NCI-H345 treated with DMSO at 0.1 percent for 48 hours (cell line): Measurements from ENCODE around the gene IL18.
A peak's percentile ranks its signal among the peaks of the same experiment; 100 is the strongest.
"Not testable (repeated sequence)": the region's sequence is repeated elsewhere in the genome, so short reads cannot be mapped to it uniquely, and the experiment has no call there.

Experiments
- DNase-seq: peaks from one replicate; lab custom pipeline; 2025; ENCODE audit not compliant: unreplicated experiment; lab: John Stamatoyannopoulos, UW

Gene IL18

DNA sequence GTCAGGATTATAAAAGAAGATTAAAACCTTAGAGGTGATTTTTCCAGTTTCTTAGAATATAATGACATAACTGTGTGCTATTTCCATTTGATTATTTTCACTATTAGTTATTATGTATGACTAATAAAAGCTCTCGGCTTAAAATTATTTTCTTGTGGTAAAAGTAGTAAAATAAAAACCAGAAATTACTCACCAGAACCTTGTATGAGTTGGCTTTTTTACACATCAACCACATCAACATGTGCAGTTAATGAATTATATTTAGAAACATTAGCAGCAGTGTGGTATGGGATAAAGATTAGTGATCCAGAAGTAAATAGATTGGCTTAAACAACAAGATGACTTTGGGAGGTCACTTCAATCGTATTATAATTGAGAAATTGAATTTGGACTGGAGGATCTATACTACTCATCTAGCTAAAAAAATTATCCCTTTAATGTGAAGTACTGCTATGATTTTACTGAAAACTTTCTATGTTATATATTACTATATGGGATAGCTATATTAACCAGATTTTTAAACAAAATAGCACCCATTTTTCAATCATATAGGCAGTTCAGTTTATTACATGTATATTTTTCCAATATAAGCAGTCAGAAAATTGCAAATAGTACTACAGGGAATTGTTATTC is 8.6 kb upstream of the IL18 start:
- DNase-seq: no peak

DNA sequence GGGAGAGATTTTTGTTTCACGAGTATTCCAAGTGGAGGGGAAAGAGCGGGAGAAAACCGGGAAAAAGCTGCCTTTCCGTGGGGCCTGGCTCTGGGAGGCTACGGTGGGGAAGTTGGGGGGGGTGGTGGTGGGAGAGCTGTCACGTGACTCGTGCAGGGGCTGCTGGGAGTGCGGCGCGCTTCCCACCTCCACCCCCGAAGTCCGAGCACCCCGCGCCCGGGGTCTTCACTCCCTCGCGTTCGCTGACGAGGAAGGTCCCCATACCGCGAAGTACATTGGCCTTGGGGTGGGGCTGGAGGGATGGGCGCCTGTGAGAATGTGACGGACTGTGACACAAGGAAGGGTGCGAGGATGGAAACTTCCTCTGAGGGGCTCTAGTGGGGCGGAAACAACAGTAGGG is 3.3 kb upstream of the IL18 start, which contains the start of gene TEX12:
TSS of gene TEX12 (plus strand) at position 228 of the 400 bp plus-strand sequence. CDS start 1,897 bp downstream, outside the sequence.
- DNase-seq: no peak

DNA sequence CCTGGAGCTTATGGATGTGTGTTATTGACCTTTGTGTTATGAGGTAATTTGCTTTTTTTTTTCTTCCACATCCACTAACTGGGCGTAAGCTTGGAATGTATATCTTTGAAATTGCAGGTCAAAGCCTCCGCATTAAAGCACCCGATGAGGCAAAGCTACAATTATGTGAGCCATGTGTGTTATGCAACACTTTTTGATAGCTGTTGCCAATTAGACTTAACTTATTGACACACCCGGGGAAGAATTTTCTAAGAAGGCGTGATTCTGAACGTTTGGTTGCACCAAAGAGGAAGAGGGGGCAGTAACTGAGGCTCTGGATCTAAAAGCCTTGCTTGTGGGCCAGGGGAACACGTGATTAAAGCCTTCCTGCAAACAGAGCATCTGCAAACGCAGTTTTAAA is 2.7 kb upstream of the IL18 start:
- DNase-seq: no peak

DNA sequence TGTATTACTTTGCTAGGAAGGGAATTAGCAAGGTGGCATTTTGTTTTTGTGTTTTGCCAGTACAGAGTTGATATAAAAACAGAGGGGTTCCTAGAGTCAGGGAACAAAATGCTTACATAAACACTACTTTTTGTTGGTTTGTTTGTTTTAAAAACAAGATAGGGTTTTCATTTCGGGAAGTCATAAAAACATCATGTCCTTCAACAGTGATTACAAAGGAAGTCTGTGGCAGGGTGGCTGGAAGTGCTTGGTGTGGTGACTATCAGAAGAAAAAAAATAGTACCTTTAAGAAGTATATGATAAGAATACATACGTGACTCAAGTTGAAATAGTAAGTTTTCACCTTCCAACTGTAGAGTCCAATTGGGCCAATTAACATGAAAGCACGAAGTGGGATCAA is 1.2 kb upstream of the IL18 start:
- no peak for DNase-seq

DNA sequence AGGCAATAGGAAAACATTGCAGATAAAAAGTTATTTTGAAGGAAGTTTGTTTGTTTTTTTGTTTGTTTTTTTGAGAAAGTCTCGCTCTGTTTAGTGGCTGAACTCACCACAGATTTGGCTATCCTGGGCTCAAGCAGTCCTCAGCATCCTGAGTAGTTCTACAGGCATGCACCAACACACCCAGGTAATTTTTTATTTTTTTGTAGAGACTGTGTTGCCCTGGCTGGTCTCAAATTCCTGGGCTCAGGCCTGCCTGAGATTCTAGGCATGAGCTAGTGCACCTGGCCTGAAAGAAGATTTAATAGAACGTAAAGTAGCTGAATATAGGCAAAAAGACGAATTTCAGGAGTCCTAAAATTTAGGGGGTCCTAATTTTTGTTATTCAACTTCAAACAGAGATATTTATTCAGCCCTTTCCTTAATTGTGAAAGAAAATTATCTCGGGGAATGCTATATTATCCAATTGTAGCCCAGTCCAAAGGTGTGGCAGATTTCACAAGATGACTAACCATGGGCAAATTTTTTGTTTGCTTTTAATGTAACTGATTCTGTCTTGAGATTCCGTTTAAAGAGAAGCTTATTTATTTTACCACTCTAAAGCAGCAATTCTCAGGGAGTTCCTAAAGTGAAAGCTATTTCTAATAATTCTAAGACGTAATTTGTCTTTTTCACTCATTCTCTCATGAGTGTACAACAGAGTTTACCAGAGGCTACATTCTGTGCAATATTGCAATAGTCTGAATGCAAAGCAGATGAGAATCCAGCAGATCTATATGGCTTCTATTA is 940 bp downstream of the IL18 start:
- no peak for DNase-seq

DNA sequence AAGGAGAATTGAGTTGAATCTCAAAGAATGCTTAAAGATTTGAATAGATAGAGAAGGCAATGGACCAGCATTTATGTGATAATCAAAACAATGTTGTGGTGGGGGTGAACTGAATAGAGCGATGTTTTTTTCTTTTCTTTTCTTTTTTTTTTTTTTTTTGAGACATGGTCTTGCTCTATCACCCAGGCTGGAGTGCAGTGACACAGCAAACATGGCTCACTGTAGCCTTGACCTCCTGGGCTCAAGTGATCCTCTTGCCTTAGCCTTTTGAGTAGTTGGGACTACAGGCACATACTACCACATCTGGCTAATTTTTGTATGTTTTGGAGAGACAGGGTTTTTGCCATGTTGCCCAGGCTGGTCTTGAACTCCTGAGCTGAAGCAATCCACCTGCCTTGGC is 1.7 kb downstream of the IL18 start:
- DNase-seq: not testable (repeated sequence)

DNA sequence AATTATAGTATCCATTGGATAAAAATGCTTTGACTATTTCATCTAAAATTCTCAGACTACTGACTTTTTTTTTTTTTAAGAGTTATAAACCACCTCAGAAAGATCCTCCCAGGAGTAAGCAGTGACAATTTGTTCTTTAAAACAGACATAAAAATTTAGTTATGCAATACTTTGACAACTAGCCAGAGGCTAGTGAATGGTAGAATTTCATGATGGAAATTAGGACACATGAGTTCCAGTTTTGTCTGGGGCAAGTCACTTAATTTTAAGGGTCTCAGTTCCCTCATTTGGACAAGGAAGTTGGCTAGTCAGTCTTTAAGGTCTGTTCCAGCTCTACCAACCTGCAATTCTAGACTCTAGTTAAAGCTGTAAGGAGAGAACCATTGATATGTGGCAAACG is 2.9 kb downstream of the IL18 start:
- no peak for DNase-seq

DNA sequence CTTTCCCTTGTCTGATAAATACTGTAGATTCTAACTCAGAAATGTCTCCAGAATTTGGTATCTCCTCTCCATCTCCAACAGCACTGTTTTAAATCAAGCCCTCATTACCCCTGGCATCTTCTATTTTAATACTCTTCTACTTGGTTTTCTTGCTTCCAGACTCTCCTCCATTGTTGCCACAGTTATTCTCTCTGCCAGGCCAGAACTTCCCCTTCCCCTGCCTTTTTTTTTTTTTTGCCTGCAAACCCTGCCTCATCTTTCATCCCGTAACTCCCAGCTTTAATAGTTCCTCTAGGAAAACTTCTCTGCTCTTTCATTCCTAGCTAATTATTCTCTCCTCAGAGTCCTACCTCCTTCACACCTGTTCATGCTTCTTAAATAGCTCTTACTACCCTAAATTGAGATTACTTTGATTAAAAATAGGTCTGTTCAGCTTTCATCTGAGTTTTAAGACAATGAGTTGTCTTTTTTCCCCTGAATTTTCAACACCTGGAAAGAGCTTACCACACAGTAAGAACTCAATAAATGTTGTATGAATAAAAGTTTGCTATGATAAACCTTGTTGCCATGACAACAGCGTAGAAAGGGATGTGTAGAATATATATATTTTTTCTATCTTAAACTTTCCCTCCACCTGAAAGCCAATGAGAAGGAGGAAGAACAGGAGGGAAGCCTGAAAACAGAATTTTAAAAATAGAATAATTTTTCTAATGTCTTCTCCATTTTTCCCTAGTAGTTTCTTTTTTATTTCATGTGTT is 3.6 kb downstream of the IL18 start:
- no peak for DNase-seq

DNA sequence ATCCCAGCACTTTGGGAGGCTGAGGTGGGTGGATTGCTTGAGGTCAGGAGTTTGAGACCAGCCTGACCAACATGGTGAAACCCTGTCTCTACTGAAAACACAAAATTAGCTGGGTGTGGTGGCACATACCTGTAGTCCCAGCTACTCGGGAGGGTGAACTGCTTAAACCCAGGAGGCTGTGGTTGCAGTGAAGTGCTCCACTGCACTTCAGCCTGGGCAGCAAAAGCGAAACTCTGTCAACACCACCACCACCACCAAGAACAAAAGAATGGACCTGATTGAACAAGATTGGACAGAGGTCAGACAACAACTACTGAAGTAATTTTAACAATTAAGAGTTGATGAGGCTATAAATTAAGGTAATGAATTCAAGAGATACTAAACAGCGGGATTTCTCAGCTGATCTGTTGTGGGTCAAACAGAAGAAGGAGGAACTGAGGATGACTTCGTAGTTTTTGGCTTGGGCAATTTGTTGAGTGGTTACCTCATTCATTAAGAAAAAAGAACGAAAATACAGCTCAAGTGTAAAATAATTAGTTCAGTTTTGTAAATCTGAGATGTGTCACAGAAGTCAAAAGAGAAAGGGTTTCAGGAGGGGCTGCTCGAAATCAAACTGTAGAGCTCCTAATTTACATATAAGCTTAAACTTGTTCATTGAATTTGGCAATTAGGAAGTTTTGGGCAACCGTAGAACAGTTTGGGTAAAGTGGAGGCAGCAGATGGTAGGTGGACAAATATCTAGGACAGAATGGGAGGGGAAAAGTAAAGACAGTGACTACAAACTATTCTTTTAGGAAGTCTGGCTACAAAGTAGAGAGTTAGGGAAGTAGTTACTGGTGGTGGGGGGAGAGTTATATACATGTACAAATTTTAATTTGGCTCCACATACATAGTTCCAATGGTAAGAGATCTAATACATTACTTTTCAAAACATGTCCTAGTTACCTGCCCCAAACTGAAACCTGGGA is 4.5 kb downstream of the IL18 start:
- no peak for DNase-seq

DNA sequence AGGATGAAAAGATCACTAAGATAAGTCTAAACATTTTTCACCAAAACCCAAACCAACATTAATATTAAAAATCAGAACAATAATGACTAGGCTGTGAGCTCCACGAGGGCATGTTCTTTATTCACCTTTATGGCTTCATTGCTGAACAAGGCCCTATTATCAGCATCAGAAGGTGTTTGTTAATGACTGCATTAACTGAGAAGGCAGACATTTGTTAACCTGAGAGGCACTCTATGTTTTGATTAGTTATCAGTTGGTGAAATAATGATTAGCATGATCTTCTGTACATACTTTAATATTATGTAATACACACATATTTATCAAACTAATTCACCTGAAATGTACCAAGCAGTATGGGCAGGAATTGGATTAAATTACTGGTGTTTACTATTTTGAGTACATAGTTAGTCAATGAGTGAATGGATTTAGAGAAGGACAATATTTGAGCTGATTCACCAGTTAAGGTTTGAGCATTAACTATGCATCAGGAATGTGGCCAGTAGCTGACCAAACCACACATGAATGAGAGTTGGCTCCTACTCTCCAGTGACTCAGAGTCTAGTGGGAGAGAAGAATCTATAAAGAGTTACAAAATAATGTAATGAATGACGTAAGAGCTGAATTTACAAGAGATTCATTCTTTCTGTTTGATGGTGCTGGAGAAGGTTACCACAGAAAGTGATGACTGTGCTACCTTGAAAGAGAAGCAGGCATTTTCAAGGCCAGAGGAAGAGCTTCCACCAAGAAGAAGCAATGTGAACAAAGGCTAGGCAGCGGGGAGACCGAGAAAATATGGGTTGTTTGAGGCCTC is 6.7 kb downstream of the IL18 start:
- no peak for DNase-seq

DNA sequence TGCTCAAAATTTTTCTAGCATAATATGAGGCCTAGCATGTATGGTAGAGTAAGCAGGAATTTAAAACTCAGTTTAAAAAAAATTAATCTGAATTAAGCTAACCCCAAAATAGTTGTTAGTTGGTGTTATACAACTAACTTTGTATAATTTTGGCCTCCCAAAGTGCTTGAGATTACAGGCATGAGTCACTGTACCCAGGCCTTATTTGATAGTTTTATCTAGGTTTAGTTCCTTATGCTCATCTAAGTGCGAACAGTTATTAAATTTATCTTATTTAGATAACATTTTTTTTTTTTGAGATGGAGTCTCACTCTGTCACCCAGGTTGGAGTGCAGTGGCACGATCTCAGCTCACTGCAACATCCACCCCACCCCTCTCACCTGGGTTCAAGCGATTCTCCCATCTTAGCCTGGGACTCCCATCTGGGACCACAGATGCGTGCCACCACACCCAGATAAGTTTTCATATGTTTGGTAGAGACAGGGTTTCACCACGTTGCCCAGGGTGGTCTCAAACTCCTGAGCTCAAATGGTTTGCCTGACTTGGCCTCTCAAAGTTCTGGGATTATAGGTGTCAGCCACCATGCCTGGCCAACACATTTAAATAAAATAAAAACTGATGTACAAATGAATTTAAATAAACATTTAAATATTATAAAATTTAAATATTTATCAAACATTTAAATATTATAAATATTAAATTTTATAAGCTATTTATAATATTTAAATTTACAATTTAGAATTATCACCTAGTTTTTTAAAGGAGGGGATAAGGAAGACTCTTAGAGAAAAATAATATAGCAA is 7.5 kb downstream of the IL18 start:
- DNase-seq: no peak

DNA sequence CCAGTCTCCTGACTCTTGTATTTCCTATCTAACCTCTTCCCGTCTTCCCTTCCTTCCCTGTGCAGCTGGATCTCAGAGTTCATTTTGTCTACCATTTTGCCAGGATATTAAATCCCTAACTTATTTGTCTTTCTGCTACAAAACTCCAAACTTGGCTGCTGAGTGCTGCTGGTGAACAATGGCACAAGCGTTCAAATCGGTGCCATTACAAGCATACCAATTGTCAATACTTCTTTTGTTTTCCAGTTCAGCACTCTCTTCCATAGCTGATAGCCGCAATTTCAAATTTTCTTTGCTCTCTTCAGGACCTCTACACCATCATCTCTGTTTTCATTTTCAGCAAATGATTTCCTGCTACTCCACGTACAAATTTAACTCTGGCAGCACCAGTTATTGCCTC is 13.4 kb downstream of the IL18 start:
- no peak for DNase-seq

DNA sequence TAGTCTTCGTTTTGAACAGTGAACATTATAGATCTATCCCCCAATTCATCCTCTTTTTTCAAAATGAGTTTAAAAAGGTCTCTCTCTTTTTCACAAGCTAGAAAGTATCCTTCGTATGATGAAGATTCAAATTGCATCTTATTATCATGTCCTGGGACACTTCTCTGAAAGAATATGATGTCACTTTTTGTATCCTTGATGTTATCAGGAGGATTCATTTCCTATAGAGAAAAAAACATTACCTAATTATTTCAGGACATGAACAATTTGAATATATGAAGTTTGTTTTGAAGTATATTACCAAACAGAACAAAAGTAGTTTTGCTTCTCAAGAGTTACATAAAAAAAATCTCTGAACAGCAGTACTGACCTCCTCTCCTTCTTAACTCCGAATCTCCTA is 20.3 kb downstream of the IL18 start:
- no peak for DNase-seq

DNA sequence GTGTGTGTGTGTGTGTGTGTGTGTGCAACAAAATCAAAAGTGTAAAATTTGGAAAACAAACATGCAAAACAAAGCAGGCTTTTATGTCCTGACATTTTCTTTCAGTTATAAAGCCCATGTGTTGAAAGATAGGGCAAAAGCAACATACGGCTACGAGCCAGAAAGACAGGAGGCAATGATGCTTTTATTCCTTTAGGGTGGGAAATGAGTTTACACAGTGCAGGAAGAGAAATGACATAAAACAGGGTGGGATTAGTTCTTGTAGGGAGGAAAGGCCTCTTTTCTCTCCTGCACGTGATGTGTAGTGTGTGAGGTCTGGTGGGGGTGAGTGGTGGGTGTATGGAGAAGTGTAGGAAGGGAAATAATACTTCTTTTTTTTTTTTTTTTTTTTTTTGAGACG is 29.4 kb downstream of the IL18 start:
- no peak for DNase-seq

DNA sequence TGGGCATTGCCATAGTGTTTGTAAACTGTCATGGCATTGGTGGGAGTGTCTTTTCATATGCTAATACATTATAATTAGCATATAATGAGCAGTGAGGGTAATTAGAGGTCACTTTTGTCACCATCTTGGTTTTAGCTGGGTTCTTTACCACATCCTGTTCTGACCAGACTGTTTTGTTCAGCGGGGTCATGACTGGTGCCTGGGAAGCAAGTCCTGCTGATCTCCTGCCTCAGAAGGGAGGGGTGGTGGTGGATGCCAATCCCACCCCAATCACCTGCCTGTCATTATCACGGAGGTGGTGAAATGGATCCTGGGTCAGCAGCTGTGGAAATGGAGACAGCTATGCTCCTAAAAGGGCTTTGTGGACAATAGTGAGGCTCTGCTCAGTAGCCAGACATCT is 31.2 kb downstream of the IL18 start:
- DNase-seq: no peak

DNA sequence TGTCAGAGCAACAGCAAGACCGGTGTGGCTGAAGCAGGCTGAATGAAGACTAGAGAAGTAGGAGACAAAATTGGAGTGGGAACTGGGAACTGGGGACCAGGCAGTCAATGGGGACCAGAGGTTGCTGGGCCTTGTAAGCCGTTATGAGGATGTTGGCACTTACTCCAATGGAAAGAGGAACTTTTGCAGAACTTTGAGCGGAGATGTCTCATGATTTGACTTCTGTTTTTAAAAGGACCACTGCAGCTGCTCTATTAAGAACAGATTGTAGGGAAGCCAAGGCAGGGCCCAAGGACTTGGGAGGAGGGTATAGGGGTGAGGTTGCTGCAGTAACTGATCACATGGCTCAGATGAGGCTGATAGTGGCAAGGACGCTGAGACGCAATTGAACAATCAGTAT is 34.2 kb downstream of the IL18 start:
- no peak for DNase-seq

DNA sequence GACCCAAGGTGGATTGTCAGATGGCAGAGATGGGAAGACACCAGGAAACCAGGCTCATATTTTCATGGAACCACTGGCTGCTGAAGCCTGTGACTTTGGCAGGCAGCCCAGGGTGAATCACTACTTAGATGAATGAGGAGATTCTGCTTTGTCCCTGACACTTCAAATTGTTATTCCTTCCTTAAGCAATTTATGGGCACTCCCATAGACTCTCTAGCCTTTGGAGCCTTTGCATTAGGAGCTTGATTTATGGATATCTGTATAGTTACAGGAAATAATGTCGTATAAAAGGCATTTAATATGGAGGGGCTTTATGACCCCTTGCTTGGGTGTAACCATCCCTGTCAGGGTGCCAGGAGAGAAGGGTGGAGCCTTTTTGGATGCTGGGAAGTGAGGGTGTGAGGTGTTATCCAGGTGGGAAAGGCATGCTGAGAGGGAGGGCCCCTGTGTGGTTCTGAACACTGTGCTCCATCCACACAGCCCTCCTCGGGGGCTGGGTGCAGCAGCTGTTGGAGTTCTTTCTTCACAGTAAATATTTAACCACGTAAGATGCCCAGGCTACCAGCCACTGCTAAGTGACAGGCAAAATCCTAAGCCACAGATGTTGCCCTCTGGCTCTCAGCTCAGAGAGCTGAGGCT is 35.3 kb downstream of the IL18 start:
- peak; percentile 89 for DNase-seq

DNA sequence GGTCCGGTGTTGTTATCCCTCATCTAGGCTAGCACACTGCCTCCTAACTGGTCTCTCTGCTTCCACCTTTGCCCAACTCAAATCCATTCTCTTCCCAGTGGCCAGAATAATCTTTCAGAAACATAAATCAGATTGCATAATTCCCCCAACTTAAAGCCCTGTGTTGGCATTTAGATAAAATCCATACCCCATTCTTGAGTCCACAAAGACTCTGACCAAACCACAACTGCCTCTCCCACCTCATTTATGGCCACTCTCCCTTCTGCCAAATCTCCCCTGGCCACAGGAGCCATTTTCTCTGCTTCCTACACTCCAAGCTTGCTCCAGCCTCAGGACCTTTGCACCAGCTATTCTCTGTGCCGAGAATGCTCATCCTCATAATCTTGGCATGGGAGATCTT is 36.8 kb downstream of the IL18 start:
- no peak for DNase-seq

DNA sequence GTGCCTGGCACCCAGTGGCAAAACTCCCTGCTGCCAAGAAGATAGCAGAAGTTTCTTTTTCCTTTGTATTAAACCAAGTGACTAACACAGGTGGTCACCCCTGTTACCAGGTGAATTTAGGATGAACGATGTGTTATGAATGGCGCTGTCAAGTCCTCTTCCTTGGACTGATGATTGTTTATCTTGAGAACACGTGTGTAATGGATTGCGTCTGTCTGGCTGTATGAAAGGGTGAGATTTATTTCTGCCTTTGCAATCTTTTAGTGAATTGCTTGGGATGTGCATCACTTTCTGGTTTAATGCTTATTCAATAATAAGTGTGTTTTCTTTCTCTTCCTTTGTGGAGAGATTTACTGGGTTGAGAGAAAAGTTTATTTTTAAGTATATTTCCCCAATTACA is 40.8 kb downstream of the IL18 start:
- DNase-seq: no peak
